ENCODE measurements around the gene ZNF3. TPM values are rescaled to one million over a fixed set of nuclear protein-coding genes. Genes with fewer than 3 reads are reported as not detected.

The ZNF3 gene
- total and polyA plus RNA-seq, 9 of the 15 experiments (the other 6 are each of a cell fraction or from before 2014, with no cell fraction given): 30.0 to 64.9 (median 51.5) TPM

GRCh38 chr7:100049441-100050291 is 31.9 kb downstream of the ZNF3 start, which contains the start of gene ZSCAN21 (continued):
- TF ChIP-seq IRF9 (tag; IDR thresholded peaks at IDR 0.05): no peak
- no peak for TF ChIP-seq ZNF282 (CRISPR knock-in tag; IDR thresholded peaks at IDR 0.05)
- no peak for TF ChIP-seq NR2C2 (CRISPR knock-in tag; IDR thresholded peaks at IDR 0.05)
- peak; percentile 67 for TF ChIP-seq NR2C2 (tag; IDR thresholded peaks at IDR 0.05)
- TF ChIP-seq REST (IDR thresholded peaks at IDR 0.05; ENCODE audit: borderline replicate concordance): peak; percentile 68
- no peak for TF ChIP-seq REST (CRISPR knock-in tag; IDR thresholded peaks at IDR 0.05; ENCODE audit: low read depth)
- TF ChIP-seq RERE (CRISPR knock-in tag; IDR thresholded peaks at IDR 0.05; ENCODE audit: borderline replicate concordance): no peak
- TF ChIP-seq RFX7 (CRISPR knock-in tag; IDR thresholded peaks at IDR 0.05): no peak
- no peak for TF ChIP-seq MBD1 (CRISPR knock-in tag; IDR thresholded peaks at IDR 0.05)
- no peak for TF ChIP-seq ZNF561 (CRISPR knock-in tag; conservative IDR thresholded peaks at IDR 0.05)
